ENCODE data around the gene ESRRA.
A peak's percentile ranks its signal among the peaks of the same experiment; 100 is the strongest.

ESRRA gene

DNA sequence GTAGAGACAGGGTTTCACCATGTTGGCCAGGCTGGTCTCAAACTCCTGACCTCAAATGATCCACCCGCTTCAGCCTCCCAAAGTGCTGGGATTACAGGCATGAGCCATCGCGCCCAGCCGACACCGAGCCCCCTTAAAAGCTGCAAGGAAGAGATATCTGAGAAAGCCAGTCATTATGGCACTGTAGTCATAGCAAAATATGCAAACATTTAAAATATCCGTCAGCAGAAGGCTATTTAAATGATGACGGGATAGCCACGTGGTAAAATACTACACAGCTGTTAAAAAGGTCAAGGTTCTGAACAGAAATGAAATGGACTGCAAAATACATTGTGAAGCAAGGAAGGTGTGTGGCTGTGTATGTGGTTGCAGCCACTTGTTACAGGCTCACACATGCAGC is 28.2 kb downstream of the ESRRA start:
- DNase-seq (ENCODE audit: low spot score) = no peak

DNA sequence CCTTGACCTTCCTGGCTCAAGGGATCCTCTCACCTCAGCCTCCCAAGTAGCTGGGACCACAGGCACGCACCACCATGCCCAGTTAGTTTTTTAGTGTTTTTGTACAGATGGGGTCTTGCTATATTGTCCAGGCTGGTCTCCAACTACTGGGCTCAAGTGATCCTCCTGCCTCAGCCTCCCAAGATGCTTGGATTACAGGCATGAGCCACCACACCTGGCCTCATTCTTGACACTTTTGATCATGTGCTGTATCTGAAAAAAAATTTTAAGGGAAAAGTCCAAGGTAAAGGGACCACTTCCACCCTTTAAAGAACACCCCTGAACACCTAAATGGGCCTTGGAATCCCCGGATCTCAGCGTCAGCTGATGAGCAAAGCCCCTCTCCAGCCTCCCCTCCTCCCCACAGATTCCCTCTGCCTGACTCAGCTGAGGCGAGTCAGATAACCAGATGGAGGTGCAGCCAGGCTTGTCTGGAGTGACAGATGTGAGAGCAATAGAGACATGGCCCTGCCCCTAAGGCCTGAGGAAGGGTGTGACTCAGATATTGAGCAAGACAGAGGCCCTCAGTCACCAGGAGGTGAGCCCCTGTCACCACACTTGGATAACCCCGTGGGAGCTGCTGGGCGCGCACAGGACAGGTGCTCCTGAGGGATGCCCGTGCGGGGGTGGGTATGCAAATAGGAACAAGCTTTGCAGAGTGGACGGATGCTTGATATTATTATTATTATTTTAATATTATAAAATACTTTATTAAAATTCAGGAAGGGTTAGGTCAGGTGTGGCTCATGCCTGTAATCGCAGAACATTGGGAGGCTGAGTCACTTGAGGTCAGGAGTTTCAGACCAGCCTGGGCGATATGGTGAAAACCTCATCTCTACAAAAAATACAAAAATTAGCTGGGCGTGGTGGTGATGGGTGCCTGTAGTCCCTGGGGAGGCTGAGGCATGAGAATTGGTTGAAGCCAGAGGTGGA is 29.7 kb downstream of the ESRRA start:
- DNase-seq (ENCODE audit: low spot score) = no peak

- no peak for DNase-seq (ENCODE audit: low spot score)
Measured at GRCh38 chr11:64337538-64338249, 32.4 kb downstream of the ESRRA start.

GRCh38 chr11:64338716-64339115 is 33.4 kb downstream of the ESRRA start:
- DNase-seq (ENCODE audit: low spot score) = no peak

- DNase-seq (ENCODE audit: low spot score) = no peak
Measured at GRCh38 chr11:64339286-64339685, 34.0 kb downstream of the ESRRA start.

DNA sequence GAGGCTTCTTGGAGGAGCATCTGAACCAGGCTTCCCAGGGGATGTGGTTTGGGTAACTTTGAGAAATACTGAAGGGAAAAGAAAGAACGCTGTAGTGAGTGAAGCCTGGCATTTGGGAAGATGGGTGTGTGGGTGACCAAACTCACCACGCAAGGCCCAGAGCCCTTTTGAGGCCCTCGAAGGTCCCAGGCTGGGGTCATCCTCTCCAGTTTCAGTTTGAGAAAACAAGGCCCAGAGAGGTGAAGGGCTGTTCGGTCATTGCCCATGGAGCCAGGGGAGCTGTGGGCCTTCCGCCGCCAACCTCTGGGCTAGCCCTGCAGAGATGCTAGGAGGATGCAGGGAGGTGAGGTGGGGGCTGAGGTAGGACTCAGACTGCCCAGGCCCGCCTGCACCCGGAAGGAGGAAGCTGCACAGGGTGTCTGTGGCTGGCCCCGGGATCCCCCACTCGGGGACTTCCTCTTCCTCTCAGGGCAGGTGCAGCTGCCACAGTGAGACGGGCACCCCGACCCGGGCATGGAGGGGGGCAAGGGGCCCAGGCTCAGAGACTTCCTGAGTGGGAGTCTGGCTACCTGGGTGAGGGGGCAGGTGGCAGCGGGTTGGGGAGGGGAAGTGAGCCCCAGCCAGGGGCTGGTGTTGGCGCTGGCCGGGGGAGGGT is 34.6 kb downstream of the ESRRA start, which contains the start of gene CCDC88B:
CCDC88B (plus strand) TSS at position 451 of the 655 bp plus-strand sequence; CDS start at position 514, 63 bp downstream.
- DNase-seq (ENCODE audit: low spot score) = no peak

GRCh38 chr11:64340671-64341335 is 35.5 kb downstream of the ESRRA start:
- no peak for DNase-seq (ENCODE audit: low spot score)

DNA sequence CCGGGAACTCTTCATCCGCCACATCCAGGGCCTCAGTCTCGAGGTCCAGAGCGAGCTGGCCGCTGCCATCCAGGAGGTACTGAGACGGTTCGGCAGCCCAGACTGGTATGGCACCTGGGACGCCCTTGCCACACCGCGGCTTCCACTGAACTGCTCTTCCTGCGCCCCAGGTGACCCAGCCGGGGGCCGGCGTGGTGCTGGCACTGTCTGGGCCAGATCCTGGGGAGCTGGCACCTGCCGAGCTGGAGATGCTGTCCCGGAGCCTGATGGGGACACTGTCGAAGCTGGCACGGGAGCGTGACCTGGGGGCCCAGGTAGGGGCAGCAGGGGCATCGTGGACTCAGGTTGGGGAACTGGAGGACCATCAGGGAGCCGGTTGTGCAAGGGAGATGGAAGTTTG is 36.1 kb downstream of the ESRRA start:
- DNase-seq (ENCODE audit: low spot score) = no peak

- peak; percentile 77 for DNase-seq (ENCODE audit: low spot score)
Measured at GRCh38 chr11:64341851-64342791, 36.8 kb downstream of the ESRRA start.

DNA sequence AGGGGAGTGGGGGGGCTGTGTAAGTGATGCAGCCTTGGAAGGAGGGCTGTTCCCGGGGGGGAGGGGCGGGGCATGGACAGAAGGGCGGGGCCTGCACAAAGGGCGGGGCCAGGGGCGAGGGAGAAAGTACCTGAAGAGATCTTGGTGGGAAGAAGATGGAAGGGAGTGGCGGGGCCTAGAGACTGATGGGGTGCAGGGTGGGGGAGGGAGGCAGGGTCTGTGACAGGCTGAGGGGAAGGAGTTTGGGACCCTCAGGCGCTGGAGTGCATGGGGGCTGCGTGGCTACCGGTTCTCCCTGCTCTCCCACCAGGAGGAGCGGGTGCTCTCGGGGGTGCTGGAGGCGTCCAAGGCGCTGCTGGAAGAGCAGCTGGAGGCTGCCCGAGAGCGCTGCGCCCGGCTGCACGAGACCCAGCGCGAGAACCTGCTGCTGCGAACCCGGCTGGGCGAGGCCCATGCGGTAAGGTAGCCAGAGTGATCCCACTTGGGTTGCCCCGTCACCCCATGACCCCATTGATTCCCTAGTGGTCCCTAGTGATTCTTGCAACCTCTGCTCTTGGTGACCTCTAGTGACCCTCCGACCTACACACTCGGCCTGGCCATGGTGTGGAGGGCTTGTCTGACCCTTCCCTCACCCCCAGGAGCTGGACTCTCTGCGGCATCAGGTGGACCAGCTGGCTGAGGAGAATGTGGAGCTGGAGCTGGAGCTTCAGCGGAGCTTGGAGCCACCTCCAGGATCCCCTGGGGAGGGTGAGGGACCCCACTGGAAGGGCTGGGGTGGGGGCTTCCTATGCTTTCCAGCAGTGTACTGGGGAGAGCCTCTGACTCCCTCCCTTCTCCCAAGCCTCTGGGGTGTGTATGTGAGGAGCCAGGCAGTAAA is 37.8 kb downstream of the ESRRA start:
- DNase-seq (ENCODE audit: low spot score) = no peak

GRCh38 chr11:64343767-64344559 is 38.6 kb downstream of the ESRRA start:
- no peak for DNase-seq (ENCODE audit: low spot score)

DNA sequence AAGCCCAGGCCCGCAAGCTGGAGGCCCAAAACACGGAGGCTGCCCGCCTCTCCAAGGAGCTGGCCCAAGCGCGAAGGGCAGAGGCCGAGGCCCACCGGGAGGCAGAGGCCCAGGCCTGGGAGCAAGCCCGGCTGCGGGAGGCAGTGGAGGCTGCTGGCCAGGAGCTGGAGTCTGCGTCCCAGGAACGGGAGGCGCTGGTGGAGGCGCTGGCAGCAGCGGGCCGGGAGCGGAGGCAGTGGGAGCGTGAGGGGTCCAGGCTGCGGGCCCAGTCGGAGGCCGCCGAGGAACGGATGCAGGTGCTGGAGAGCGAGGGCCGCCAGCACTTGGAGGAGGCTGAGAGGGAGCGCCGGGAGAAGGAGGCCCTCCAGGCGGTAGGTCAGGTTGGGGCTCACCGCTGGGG is 39.5 kb downstream of the ESRRA start:
- no peak for DNase-seq (ENCODE audit: low spot score)

GRCh38 chr11:64347193-64347867 is 42.0 kb downstream of the ESRRA start:
- DNase-seq (ENCODE audit: low spot score) = no peak

- no peak for DNase-seq (ENCODE audit: low spot score)
Measured at GRCh38 chr11:64348383-64349024, 43.2 kb downstream of the ESRRA start.

DNA sequence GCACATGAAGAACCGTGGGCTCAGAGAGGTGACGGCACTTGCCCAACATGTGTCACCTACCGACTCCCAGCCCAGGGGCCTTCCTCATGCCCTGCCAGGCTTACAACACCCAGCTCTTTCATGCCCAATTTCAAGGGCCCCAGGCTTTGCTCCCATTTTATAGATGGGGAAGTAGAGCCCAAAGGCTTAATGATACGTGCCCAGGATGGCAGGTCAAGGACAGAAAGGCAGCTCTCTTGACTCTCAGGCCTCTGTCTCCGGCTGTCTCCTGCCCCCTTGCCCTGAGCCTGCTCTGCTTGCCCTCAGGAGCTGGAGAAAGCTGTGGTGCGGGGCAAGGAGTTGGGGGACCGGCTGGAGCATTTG is 43.7 kb downstream of the ESRRA start:
- no peak for DNase-seq (ENCODE audit: low spot score)

DNA sequence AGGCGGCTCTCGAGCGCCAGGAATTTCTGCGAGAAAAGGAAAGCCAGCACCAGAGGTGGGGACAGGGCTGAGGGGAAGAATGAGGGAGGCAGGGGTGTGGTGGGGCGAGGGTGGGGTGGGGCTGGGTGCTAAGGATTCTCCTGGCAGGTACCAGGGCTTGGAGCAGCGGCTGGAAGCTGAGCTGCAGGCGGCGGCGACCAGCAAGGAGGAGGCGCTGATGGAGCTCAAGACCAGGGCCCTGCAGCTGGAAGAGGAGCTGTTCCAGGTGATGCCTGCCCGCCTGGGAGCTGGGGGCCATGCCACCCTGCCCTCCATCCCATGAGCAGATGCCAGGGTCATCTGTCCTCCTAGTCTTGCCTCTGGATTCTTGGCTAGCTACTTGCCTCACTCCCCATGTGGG is 44.1 kb downstream of the ESRRA start:
- no peak for DNase-seq (ENCODE audit: low spot score)

GRCh38 chr11:64351136-64351631 is 45.9 kb downstream of the ESRRA start:
- DNase-seq (ENCODE audit: low spot score) = no peak

Measured in putamen (tissue), 1 donor.